Neural cell (in vitro differentiated cells): ENCODE measurements around the gene PKN1.

Source experiments
- EP300 ChIP-seq: fragments of 450-650 bp; conservative IDR thresholded peaks from 2 replicates; pipeline ENCODE4 v1.6.1; 2014; ENCODE audit warnings: antibody characterized with exemption, mild to moderate bottlenecking, moderate library complexity; ENCODE audit not compliant: poor library complexity, severe bottlenecking
- EZH2 ChIP-seq: fragments of 200-600, 300-800 bp; shearing (Covaris generic), sonication (generic); IDR thresholded peaks from 2 replicates; pipeline ENCODE4 v1.6.1; 2014; ENCODE audit warnings: antibody characterized with exemption, low read length, borderline replicate concordance, mild to moderate bottlenecking; ENCODE audit not compliant: insufficient read depth, poor library complexity, severe bottlenecking
- POLR2AphosphoS5 ChIP-seq: IDR thresholded peaks from 2 replicates; pipeline ENCODE4 v1.6.1; 2012
- RAD21 ChIP-seq: fragments of 450-650 bp; conservative IDR thresholded peaks from 2 replicates; pipeline ENCODE4 v1.6.1; 2014; ENCODE audit warnings: antibody characterized with exemption, mild to moderate bottlenecking, moderate library complexity
- TAF1 ChIP-seq: IDR thresholded peaks from 2 replicates; pipeline ENCODE4 v1.6.1; 2012; ENCODE audit warnings: low read depth
- TF ChIP-seq, protein P1 (sequence below): fragments of 450-650 bp; IDR thresholded peaks from 2 replicates; pipeline ENCODE4 v1.5.1; 2014; ENCODE audit warnings: antibody characterized with exemption, mild to moderate bottlenecking, moderate library complexity; ENCODE audit not compliant: poor library complexity, severe bottlenecking
- TF ChIP-seq, protein P2 (sequence below): IDR thresholded peaks from 2 replicates; pipeline ENCODE4 v1.6.1; 2012; ENCODE audit warnings: borderline replicate concordance

DNA sequence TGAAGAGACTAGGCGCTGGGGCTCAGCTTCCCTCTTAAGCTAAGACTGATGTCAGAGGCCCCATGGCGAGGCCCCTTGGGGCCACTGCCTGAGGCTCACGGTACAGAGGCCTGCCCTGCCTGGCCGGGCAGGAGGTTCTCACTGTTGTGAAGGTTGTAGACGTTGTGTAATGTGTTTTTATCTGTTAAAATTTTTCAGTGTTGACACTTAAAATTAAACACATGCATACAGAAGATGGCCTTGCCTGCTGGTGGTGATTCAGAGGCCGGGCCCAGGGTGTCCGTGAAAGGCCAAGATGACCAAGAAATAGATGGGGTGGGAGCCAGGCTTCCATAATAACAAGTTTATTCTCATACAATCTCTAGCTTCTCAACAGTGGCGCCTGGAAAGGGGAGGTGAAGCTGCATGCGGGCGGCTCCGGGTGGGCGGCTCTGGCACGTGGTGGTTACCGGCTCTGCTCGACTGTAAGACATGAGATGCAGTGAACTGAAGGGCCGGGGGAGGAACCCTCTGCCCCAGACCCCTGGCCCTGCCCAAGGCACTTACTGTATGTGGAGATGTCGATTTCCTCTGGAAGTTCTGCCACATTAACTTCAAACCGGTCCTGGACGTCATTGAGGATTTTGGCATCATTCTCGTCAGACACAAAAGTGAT, 24.5 kb upstream of the PKN1 start:
- TF ChIP-seq, protein P1, sequence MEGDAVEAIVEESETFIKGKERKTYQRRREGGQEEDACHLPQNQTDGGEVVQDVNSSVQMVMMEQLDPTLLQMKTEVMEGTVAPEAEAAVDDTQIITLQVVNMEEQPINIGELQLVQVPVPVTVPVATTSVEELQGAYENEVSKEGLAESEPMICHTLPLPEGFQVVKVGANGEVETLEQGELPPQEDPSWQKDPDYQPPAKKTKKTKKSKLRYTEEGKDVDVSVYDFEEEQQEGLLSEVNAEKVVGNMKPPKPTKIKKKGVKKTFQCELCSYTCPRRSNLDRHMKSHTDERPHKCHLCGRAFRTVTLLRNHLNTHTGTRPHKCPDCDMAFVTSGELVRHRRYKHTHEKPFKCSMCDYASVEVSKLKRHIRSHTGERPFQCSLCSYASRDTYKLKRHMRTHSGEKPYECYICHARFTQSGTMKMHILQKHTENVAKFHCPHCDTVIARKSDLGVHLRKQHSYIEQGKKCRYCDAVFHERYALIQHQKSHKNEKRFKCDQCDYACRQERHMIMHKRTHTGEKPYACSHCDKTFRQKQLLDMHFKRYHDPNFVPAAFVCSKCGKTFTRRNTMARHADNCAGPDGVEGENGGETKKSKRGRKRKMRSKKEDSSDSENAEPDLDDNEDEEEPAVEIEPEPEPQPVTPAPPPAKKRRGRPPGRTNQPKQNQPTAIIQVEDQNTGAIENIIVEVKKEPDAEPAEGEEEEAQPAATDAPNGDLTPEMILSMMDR: no peak
- no peak for TF ChIP-seq EZH2
- TF ChIP-seq, protein P2, sequence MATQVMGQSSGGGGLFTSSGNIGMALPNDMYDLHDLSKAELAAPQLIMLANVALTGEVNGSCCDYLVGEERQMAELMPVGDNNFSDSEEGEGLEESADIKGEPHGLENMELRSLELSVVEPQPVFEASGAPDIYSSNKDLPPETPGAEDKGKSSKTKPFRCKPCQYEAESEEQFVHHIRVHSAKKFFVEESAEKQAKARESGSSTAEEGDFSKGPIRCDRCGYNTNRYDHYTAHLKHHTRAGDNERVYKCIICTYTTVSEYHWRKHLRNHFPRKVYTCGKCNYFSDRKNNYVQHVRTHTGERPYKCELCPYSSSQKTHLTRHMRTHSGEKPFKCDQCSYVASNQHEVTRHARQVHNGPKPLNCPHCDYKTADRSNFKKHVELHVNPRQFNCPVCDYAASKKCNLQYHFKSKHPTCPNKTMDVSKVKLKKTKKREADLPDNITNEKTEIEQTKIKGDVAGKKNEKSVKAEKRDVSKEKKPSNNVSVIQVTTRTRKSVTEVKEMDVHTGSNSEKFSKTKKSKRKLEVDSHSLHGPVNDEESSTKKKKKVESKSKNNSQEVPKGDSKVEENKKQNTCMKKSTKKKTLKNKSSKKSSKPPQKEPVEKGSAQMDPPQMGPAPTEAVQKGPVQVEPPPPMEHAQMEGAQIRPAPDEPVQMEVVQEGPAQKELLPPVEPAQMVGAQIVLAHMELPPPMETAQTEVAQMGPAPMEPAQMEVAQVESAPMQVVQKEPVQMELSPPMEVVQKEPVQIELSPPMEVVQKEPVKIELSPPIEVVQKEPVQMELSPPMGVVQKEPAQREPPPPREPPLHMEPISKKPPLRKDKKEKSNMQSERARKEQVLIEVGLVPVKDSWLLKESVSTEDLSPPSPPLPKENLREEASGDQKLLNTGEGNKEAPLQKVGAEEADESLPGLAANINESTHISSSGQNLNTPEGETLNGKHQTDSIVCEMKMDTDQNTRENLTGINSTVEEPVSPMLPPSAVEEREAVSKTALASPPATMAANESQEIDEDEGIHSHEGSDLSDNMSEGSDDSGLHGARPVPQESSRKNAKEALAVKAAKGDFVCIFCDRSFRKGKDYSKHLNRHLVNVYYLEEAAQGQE: no peak
- TF ChIP-seq POLR2AphosphoS5: no peak
- TF ChIP-seq EP300: no peak
- TF ChIP-seq TAF1: no peak
- TF ChIP-seq RAD21: no peak
